HepG2 (cell line): ENCODE measurements around the gene SRC. TPM values are rescaled to one million over a fixed set of nuclear protein-coding genes. Genes with fewer than 3 reads are reported as not detected.

Experiments
- AKNA ChIP-seq: sonication (generic); formaldehyde crosslinking; IDR thresholded peaks from 2 replicates; pipeline ENCODE4 v1.4.0; 2020; ENCODE audit warnings: missing genetic modification reagents, borderline replicate concordance
- ATF7-NPFF ChIP-seq: sonication (generic); formaldehyde crosslinking; IDR thresholded peaks from 2 replicates; pipeline ENCODE4 v1.8.1; 2023; ENCODE audit warnings: mild to moderate bottlenecking, low read depth, missing genetic modification reagents, moderate library complexity
- EED ChIP-seq: sonication (generic); formaldehyde crosslinking; IDR thresholded peaks from 2 replicates; pipeline ENCODE4 v1.5.0; 2020; ENCODE audit warnings: mild to moderate bottlenecking, missing genetic modification reagents
- GZF1 ChIP-seq: sonication (generic); formaldehyde crosslinking; IDR thresholded peaks from 2 replicates; pipeline ENCODE4 v1.5.1; 2020; ENCODE audit warnings: mild to moderate bottlenecking, missing genetic modification reagents
- HIVEP1 ChIP-seq: sonication (generic); formaldehyde crosslinking; IDR thresholded peaks from 2 replicates; pipeline ENCODE4 v1.4.0; 2020; ENCODE audit warnings: mild to moderate bottlenecking, missing genetic modification reagents
- HNRNPH1 ChIP-seq: fragments of 200-400 bp; formaldehyde crosslinking; optimal IDR thresholded peaks from 2 replicates; pipeline ENCODE3; 2017; ENCODE audit warnings: mild to moderate bottlenecking, low read depth, low read length
- ISX ChIP-seq: sonication (generic); formaldehyde crosslinking; conservative IDR thresholded peaks from 2 replicates; pipeline ENCODE4 v1.5.0; 2020; ENCODE audit warnings: missing genetic modification reagents
- KDM4B ChIP-seq: sonication (generic); formaldehyde crosslinking; IDR thresholded peaks from 2 replicates; pipeline ENCODE4 v1.4.0; 2020; ENCODE audit warnings: missing genetic modification reagents
- LCORL ChIP-seq, 2 experiments: fragments of 450-650 bp in 1 of 2; sonication (generic) in 1 of 2; formaldehyde crosslinking in 1 of 2; IDR thresholded peaks; 2 replicates each; pipeline versions ENCODE4 v1.5.0 to v1.6.1; 2017 to 2020; ENCODE audit warnings: antibody characterized with exemption in 1 of 2, missing genetic modification reagents in 1 of 2
- MAZ ChIP-seq, 2 experiments: sonication (generic) in 1 of 2; formaldehyde crosslinking in 1 of 2; IDR thresholded peaks; 2 replicates each; pipeline versions ENCODE4 v1.5.0 to v1.6.1; 2012 to 2020; ENCODE audit warnings: low read depth in 2 of 2, mild to moderate bottlenecking in 2 of 2, borderline replicate concordance in 1 of 2, improper control_type of control experiment in 1 of 2, low read length in 1 of 2, missing genetic modification reagents in 1 of 2, moderate library complexity in 1 of 2
- TARDBP ChIP-seq: sonication (generic); formaldehyde crosslinking; IDR thresholded peaks from 2 replicates; pipeline ENCODE4 v1.8.0; 2022; ENCODE audit warnings: mild to moderate bottlenecking, missing genetic modification reagents
- TIGD3 ChIP-seq: sonication (generic); formaldehyde crosslinking; IDR thresholded peaks from 2 replicates; pipeline ENCODE4 v1.5.1; 2020; ENCODE audit warnings: mild to moderate bottlenecking, missing genetic modification reagents, borderline replicate concordance
- ZBTB2 ChIP-seq: sonication (generic); formaldehyde crosslinking; IDR thresholded peaks from 2 replicates; pipeline ENCODE4 v1.8.0; 2022; ENCODE audit warnings: low read depth, missing genetic modification reagents
- ZBTB34 ChIP-seq: sonication (generic); formaldehyde crosslinking; IDR thresholded peaks from 2 replicates; pipeline ENCODE4 v1.8.0; 2022; ENCODE audit warnings: mild to moderate bottlenecking, missing genetic modification reagents
- ZC3H13 ChIP-seq: sonication (generic); formaldehyde crosslinking; IDR thresholded peaks from 2 replicates; pipeline ENCODE4 v1.8.1; 2023; ENCODE audit warnings: mild to moderate bottlenecking, missing genetic modification reagents, moderate library complexity
- ZNF552 ChIP-seq: sonication (generic); formaldehyde crosslinking; IDR thresholded peaks from 2 replicates; pipeline ENCODE4 v1.9.0; 2022; ENCODE audit warnings: missing genetic modification reagents, mild to moderate bottlenecking, borderline replicate concordance
- ZNF749 ChIP-seq: sonication (generic); formaldehyde crosslinking; IDR thresholded peaks from 2 replicates; pipeline ENCODE4 v1.8.0; 2022; ENCODE audit warnings: mild to moderate bottlenecking, missing genetic modification reagents, moderate library complexity, borderline replicate concordance
- ZSCAN21 ChIP-seq: sonication (generic); formaldehyde crosslinking; IDR thresholded peaks from 2 replicates; pipeline ENCODE4 v1.8.0; 2022; ENCODE audit warnings: mild to moderate bottlenecking, missing genetic modification reagents, moderate library complexity, borderline replicate concordance
- polyA plus RNA-seq, 8 experiments: library from polyadenylated mRNA; depleted of rRNA in 3 of 8; stranded (reverse) in 7 of 8; unstranded in 1 of 8; fragments of >200 nt; fragmentation: Illumina TruSeq in 4 of 8; extraction: Trizol in 4 of 8; gene quantifications; 2 replicates each; pipeline versions ENCODE4 v1.2.1 to v1.2.3, GENCODE V29; 2011 to 2016; ENCODE audit warnings: low read depth in 4 of 8, missing spikeins in 1 of 8, mixed read lengths in 1 of 8; ENCODE audit not compliant: insufficient read depth in 1 of 8
- total RNA-seq, 5 experiments: library from RNA; depleted of rRNA; stranded (reverse); fragments of >200 nt; fragmentation: Illumina TruSeq; extraction: Trizol; gene quantifications; 2 replicates each; pipeline ENCODE4 v1.2.3, GENCODE V29; 2016; ENCODE audit warnings: low read depth in 1 of 5

SRC gene
- total and polyA plus RNA-seq, 2 of the 13 experiments (the other 11 are each of a cell fraction or from before 2014, with no cell fraction given): 54.7 to 192 TPM

GRCh38 chr20:37343212-37343993 is 2.5 kb upstream of the SRC start (continued):
- TF ChIP-seq AKNA (CRISPR knock-in tag) (no peak), MAZ (IDR thresholded peaks at IDR 0.05; ENCODE audit: borderline replicate concordance, low read depth, low read length) (no peak), MAZ (CRISPR knock-in tag; IDR thresholded peaks at IDR 0.05; ENCODE audit: low read depth) (no peak), TARDBP (CRISPR knock-in tag) (0 out of 2 replicates have a peak, but pooled peaks have one; percentile 26), ZBTB2 (no peak), ATF7-NPFF (CRISPR knock-in tag) (0 out of 2 replicates have a peak, but pooled peaks have one; percentile 37), ISX (CRISPR knock-in tag) (no peak), ZBTB34 (CRISPR knock-in tag) (no peak), TIGD3 (CRISPR knock-in tag) (no peak), KDM4B (CRISPR knock-in tag) (no peak), ZSCAN21 (CRISPR knock-in tag) (peak; percentile 39; the same call in 1 of the 2 replicates), EED (CRISPR knock-in tag) (peak; percentile 87; the same call in 1 of the 2 replicates), LCORL (IDR thresholded peaks at IDR 0.05) (no peak), LCORL (CRISPR knock-in tag; IDR thresholded peaks at IDR 0.05) (peak; percentile 75; the same call in 1 of the 2 replicates), HIVEP1 (peak; percentile 58; the same call in 1 of the 2 replicates), GZF1 (CRISPR knock-in tag) (peak; percentile 67; the same call in 1 of the 2 replicates), ZNF749 (no peak), ZC3H13 (CRISPR knock-in tag) (no peak; the same call in 1 of the 2 replicates), ZNF552 (CRISPR knock-in tag) (no peak), HNRNPH1 (no peak)
